Activated CD8-positive, alpha-beta memory T cell treated with anti-CD3 and anti-CD28 coated beads, Interleukin-2, amount 50 U/mL, for 24 hours (primary cell): ENCODE results near the gene MAPKAP1.

Experiments
- DNase-seq: peaks from one replicate; pipeline ENCODE4 v3.0.0-alpha.2; 2020; ENCODE audit errors: extremely low read depth

Gene MAPKAP1

DNA sequence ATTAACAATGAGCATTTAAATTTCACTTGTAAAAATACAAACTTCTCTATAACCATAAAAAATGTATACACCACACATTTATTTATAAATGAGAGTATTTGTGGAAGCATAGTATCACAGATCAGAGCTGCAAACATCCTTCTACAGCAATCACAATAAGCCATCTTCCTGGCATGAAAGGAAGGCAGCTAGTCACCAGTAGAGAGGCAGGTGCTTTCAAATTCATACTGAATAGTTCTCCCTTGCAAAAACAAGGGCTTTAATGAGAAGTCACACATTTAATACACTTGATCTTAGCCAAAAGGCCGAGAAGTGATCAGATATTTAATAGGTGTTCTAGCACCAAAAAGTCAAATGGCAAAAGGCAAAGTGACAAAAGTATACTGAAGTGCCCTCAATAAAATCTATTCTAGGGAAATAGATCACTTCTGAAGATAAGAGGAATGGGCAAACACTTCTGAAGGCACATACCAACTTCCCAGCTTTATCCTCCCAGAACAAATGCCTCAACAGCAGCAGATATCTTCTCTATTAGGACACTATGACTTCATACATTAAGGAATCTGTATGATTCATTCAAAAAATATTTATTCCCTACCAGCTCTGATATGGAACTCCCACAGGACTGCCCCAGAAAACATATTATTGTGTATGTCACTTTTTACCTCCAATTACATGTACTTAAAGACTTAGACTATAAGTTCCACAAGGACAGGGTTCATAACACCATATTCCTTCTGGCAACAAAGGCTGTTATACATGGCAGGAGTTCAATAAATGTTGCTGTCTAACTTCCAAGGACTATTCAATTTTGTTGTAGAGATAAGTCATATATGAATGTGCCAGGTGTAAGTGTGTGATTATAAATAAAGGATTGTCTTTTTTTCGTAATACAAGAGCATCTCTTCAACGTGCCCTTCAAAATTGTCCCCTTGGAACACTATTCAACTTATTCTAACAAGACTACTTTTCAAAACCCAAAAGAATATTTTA lies 31.7 kb downstream of the MAPKAP1 start:
- DNase-seq = no peak

DNA sequence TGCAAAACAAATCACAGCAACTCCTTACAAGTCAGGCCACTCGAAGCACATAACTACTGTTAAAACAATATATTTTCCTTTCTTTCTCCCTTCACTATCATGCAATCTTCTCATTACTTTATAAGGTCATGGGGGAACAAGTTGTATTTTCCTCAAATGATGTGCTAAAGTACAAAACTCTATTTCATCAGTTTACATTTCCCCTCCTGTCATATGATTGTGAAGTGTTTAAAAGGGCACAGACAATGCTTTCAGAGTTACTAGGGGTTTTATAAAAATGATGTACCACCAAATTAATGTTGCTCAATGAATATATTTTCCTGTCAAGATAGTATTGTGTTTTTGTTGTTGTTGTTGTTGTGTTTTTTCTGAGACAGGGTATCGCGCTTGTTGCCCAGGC lies 34.1 kb downstream of the MAPKAP1 start:
- no peak for DNase-seq

DNA sequence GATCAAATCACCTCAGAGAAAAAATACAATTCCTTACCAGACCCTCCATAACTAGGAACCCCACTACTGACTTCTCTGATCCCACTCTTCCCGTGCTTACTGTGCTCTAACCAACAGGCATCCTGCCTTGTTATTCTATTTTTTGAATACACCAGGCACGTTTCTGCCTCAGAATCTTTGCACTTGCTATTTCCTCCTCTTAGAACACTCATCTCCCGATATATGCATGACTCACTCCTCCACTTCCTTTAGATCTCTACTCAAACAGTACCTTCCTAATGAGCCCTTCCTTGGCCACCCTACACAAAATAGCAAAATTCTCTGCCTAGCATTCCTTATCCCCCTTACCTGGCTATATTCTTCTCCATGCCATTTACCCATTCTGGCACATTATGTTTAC lies 43.9 kb downstream of the MAPKAP1 start:
- no peak for DNase-seq

DNA sequence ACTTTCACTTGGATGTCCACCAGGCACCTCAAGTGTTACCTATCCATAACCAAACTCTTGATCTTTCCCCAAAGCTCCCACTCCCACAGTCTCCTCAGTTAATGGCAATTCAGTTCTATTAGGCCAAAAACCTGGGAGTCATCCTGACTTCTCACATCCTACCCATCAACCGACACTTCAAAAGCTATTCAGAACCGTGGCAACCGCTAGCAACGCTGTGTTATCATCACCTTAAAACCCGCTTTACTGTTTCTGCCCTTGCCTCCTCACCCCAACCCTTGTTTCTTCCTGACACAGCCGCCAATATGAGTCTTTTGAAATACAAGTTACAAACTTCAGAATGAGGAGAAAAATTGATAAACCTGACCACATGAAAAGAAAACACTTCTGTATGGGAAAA lies 46.5 kb downstream of the MAPKAP1 start:
- no peak for DNase-seq

- no peak for DNase-seq
Observed at GRCh38 chr9:125659954-125660353, 47.1 kb downstream of the MAPKAP1 start.

- no peak for DNase-seq
Observed at GRCh38 chr9:125659201-125659840, 47.7 kb downstream of the MAPKAP1 start.

DNA sequence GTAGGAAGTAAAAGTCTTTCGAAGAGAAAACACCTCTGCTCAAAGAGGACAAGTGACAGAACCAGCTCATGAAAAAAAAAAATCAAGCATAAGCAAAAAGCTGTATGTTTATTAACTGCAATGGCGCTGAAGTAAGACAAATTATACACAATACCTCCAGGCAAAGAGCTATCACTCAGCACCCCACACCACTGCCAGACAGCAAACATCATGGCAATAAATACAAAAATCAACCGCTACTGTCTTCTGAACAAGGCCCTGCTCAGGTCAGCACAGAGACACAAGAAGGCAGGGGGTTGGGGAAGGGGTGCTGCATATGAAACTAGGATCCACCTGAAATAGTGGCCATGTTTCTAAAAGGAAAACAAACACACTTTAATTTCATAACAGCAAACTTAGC lies 50.4 kb downstream of the MAPKAP1 start:
- DNase-seq = no peak

- no peak for DNase-seq
Observed at GRCh38 chr9:125655691-125656410, 51.2 kb downstream of the MAPKAP1 start.

DNA sequence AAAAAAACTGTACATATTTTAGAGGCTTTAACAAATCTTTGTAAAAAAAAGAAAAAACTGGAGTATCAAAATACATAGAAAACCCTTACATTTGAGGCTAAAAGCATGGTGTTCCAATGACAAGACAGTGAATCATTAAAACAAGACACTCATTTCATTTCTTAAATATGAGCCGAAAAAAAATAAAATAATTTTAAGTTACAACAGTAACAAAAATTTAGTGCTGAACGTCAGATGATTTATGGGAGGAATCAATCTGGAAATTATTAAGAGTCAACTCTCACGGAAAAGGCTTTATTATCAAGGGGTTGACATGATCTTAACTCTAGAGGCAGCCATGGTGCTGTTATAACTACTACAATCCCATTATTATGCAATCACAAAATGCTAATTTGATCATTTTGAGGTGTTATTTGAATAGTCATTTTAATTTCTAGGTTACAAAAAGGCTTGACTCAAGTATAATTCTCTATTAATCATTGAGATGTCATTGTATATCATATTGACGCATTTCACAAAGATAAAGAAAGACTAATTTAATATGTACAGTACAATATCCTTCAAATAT lies 51.9 kb downstream of the MAPKAP1 start:
- no peak for DNase-seq

- DNase-seq = no peak
Observed at GRCh38 chr9:125654121-125654520, 52.9 kb downstream of the MAPKAP1 start.

DNA sequence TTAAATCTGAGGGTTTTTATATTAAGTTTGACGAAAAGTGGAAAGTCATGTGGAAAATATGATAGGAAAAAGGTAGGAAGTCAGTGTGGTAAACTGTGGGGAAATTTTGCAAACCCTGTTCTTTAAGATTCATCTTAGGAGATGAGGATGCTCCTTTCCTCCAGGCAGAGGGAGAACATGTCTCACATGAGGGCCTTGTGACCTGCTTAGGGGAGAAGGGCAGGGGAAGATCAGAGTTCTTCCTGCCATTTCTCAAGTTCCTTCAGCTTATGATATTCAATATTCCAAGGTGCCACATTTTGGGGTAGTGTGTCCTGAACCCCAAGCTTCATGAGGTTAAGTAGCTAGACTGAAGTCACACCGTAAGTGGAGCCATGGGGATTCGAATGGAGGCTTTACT lies 53.7 kb downstream of the MAPKAP1 start:
- no peak for DNase-seq

- no peak for DNase-seq
Observed at GRCh38 chr9:125652759-125653158, 54.2 kb downstream of the MAPKAP1 start.

- no peak for DNase-seq
Observed at GRCh38 chr9:125652233-125652594, 54.8 kb downstream of the MAPKAP1 start.

DNA sequence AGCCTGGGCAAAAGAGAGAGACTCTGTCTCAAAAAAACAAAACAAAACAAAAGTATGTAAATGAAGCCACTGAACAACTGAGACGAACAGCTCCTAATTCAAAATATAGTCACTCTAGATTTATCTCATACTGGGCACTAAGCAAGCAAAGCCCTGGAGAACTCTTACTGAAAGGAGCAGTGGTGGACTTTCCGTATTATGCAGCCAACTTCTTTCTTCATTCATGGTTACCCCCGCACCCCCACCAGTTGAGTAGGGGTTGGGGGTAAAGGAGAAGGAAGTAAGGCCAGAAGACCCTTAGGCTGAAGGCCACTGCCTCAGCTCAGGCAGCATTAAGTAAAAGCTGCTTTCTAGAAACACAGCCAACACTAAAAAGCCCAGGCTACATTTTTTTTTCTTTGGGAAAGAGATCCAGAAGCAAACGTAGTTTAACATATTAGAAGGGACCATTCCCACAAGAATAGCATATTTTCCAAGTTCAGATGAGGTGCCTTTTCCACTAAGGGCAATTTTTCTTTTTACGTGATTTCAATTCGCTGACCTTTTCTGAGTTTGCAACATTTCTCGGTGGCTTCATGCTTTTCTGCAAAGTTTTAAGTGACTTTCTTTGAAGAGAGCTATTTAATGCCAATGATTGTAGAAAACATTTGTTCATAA lies 55.3 kb downstream of the MAPKAP1 start:
- no peak for DNase-seq

DNA sequence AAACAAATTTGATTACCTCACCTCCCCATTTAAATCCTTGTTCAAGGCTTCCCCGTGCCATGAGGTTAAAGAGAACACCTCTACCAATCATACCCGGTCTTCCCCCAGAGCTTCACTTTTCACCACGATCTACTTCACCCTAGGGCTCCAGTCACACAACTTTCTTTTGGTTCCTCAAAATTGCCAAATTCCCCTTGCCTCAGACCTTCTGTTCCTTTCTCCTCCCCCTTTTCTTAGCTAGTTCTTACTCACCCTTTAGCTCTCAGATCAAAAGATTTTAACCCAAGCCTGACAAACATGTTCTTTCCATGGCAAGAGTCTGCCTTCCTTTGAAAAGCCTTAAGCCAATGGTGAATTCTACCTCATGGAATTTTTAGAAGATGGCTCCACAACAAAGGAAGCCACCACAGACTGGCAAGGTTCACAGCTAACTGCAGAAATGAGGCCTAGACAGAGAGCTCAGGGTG lies 56.7 kb downstream of the MAPKAP1 start:
- DNase-seq = no peak

DNA sequence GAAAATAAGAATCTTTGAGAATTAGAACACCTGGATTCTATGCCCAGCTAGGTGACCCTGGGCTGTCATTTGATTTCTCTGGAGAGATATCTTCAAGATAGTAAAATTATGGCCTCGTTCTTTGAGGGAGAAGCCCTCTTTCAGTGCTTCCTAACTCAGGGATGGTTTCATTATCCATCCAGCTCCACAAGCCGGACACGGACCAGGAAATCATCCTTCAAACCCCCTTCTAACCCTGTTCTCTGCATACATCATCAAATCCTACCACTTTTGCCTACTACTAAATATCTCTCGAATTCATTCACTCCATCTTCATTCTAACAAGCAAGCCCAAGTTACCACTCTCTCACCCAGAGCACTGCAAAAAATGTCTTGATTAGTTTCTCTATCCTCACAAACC lies 57.2 kb downstream of the MAPKAP1 start:
- DNase-seq = no peak

GRCh38 chr9:125649315-125649714 lies 57.7 kb downstream of the MAPKAP1 start:
- DNase-seq = no peak

- DNase-seq = no peak
Observed at GRCh38 chr9:125648294-125648693, 58.7 kb downstream of the MAPKAP1 start.

GRCh38 chr9:125646621-125647100 lies 60.3 kb downstream of the MAPKAP1 start:
- DNase-seq = no peak

DNA sequence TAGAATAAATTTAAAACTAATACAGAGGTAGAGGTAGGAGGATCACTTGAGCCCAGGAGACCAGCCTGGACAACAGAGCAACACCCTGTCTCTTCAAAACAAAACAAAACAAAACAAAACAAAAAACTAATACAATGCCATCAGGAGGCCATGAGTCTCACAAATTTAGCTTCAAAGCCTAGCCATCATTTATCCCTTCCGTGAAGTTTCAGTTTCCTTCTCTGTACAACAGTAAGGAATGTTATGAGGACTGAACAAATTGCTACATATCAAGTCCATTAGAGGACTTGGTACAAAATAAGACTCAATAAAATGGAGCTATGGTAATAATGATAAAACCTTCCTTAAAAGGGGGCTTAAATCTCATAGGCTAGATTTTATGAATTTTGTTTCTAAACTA lies 60.8 kb downstream of the MAPKAP1 start:
- no peak for DNase-seq

DNA sequence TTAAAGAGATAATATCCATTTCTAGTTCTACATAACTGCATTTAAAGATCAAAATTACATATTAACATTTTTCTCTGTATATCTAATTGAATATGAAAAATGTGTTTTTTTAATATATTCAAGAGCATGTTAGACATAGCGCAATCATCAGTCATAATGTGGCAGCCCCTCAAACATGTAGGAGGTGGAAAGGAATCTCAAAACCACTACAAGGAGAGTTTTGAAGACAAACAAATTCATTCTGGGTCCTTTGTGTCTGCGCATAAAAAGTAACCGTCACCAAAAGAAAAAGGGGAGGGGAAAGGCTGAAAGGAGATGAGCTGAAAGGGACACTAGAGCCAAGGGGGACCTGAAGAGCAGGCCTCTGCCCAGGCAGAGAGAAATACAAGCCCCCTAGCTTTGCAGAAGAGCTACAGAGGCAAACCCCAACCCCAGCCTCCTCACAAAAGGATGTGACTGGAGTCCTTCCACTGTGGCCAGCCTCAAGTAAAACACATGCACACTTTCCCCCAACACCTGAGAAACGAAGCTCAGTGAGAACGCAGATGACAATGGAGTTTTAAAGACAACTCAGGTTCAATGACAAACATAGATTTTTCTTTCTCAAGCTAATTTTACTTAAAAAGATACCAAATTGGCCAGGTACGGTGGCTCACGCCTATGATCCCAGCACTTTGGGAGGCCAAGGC lies 62.0 kb downstream of the MAPKAP1 start:
- no peak for DNase-seq
